Spleen (tissue), 11 donors: Measurements from ENCODE around the gene STXBP6. TPM values are rescaled to one million over a fixed set of nuclear protein-coding genes. Genes with fewer than 3 reads are reported as not detected.

Source experiments
- DNase-seq: peaks from one replicate; pipeline ENCODE4 v3.0.0-alpha.2; 2020
- H3K27ac ChIP-seq, 8 donors: fragments of 200-600 bp; sonication (generic) in 7 of 8; 1 replicate in 4 of 8; 2 replicates in 4 of 8; pipeline versions ENCODE4 v1.5.0 to v1.8.0; 2016 to 2021; ENCODE audit warnings: inconsistent platforms in 4 of 8, mild to moderate bottlenecking in 4 of 8, moderate library complexity in 1 of 8
- H3K27me3 ChIP-seq, 7 donors: fragments of 200-600 bp; sonication (generic) in 6 of 7; replicated peaks in 1 of 7; 1 replicate in 4 of 7; 2 replicates in 3 of 7; pipeline versions ENCODE4 v1.5.0 to v1.8.0; 2016 to 2021; ENCODE audit warnings: inconsistent platforms in 3 of 7, mild to moderate bottlenecking in 1 of 7
- H3K36me3 ChIP-seq, 6 donors: fragments of 200-600 bp; sonication (generic) in 5 of 6; 1 replicate in 4 of 6; 2 replicates in 2 of 6; pipeline versions ENCODE4 v1.5.0 to v1.8.0; 2016 to 2021; ENCODE audit warnings: inconsistent platforms in 2 of 6
- H3K4me1 ChIP-seq, 6 donors: fragments of 200-600 bp; sonication (generic) in 5 of 6; 1 replicate in 3 of 6; 2 replicates in 3 of 6; pipeline versions ENCODE4 v1.5.0 to v1.8.0; 2016 to 2021; ENCODE audit warnings: inconsistent platforms in 3 of 6
- H3K4me3 ChIP-seq, 8 donors: fragments of 200-600 bp; sonication (generic) in 7 of 8; 1 replicate in 4 of 8; 2 replicates in 4 of 8; pipeline versions ENCODE4 v1.5.0 to v1.8.0; 2016 to 2021; ENCODE audit warnings: inconsistent platforms in 4 of 8, mild to moderate bottlenecking in 4 of 8, moderate library complexity in 2 of 8
- H3K9me3 ChIP-seq, 8 donors: fragments of 200-600 bp; sonication (generic) in 7 of 8; 1 replicate in 4 of 8; 2 replicates in 4 of 8; pipeline versions ENCODE4 v1.5.0 to v1.8.0; 2016 to 2021; ENCODE audit warnings: inconsistent platforms in 4 of 8
- POLR2A ChIP-seq, 3 donors: fragments of 450-650 bp; IDR thresholded peaks; one replicate each; pipeline ENCODE4 v1.5.1; 2017; ENCODE audit warnings: antibody characterized with exemption in 3 of 3, mild to moderate bottlenecking in 1 of 3
- POLR2AphosphoS5 ChIP-seq, 3 donors: sonication (generic); formaldehyde crosslinking; IDR thresholded peaks; one replicate each; pipeline ENCODE4 v1.5.1; 2017; ENCODE audit warnings: antibody characterized with exemption in 3 of 3
- WGBS, 5 donors: extraction: QIAGEN DNeasy Blood & Tissue Kit in 3 of 5; methylation state at CpG; one replicate each; pipeline versions ENCODE4 v1.1.5 to v1.1.7; 2013 to 2018; 5-methylcytosine and 5-hydroxymethylcytosine counted together
- intact Hi-C: fragments of 100-400 bp; cut with DNase I; formaldehyde crosslinking; loops from one replicate; pipeline ENCODE4 v1.15.0; 2023; ENCODE audit warnings: low total_unique reads
- polyA plus RNA-seq, 3 donors: library from polyadenylated mRNA; stranded (reverse); fragments of 200-250 nt; gene quantifications; one replicate each; pipeline ENCODE4 v1.2.1, GENCODE V29; 2013
- total RNA-seq, 7 donors: library from RNA; depleted of rRNA in 3 of 7; stranded (reverse); fragments of >200 nt in 3 of 7; fragmentation: NEBNext Ultra II Directional in 4 of 7; extraction: Animal tissue kit (Norgen Biotek cat#: 25700) in 4 of 7; gene quantifications; one replicate each; pipeline versions ENCODE4 v1.1.0 to v1.2.1, GENCODE V29; 2016 to 2021
- TF ChIP-seq, protein P1 (sequence below), 11 experiments: fragments of 200-600 bp in 7 of 11; fragments of 450-650 bp in 4 of 11; sonication (generic) in 4 of 11; IDR thresholded peaks in 8 of 11; conservative IDR thresholded peaks in 3 of 11; 1 replicate in 7 of 11; 2 replicates in 4 of 11; pipeline versions ENCODE4 v1.4.0 to v1.8.0; 2016 to 2021; ENCODE audit warnings: antibody characterized with exemption in 11 of 11, inconsistent platforms in 4 of 11, mild to moderate bottlenecking in 1 of 11
- donor health status: healthy with polysubstance abuse.
- donor health status: DM: no; HTN: no; CAD: no; lungs with moderate emphysema.
- donor health status: DM: no; HTN: no; CAD: no.
- donor health status: Bipolar disorder and iron deficiency.
- donor health status: healthy.
- donor health status: DM: no; HTN: no; CAD: no.
- donor health status: DM: yes; HTN: yes; CAD: no.

The STXBP6 gene
- total and polyA plus RNA-seq, 10 donors, result 0.76 to 1.4 (median 0.87) TPM

GRCh38 chr14:24858052-24858451, 191.9 kb downstream of the STXBP6 start:
- no peaks in the 10 kb centered on the region for H3K9me3 ChIP-seq
- H3K27ac ChIP-seq, result no peak overlapping the region
- no peak for DNase-seq
- TF ChIP-seq, protein P1, sequence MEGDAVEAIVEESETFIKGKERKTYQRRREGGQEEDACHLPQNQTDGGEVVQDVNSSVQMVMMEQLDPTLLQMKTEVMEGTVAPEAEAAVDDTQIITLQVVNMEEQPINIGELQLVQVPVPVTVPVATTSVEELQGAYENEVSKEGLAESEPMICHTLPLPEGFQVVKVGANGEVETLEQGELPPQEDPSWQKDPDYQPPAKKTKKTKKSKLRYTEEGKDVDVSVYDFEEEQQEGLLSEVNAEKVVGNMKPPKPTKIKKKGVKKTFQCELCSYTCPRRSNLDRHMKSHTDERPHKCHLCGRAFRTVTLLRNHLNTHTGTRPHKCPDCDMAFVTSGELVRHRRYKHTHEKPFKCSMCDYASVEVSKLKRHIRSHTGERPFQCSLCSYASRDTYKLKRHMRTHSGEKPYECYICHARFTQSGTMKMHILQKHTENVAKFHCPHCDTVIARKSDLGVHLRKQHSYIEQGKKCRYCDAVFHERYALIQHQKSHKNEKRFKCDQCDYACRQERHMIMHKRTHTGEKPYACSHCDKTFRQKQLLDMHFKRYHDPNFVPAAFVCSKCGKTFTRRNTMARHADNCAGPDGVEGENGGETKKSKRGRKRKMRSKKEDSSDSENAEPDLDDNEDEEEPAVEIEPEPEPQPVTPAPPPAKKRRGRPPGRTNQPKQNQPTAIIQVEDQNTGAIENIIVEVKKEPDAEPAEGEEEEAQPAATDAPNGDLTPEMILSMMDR (IDR thresholded peaks at IDR 0.05 in 8 of 11, conservative IDR thresholded peaks at IDR 0.05 in 3 of 11), result no peak
- TF ChIP-seq POLR2A (IDR thresholded peaks at IDR 0.05), result no peak
- TF ChIP-seq POLR2AphosphoS5 (IDR thresholded peaks at IDR 0.05), result no peak
- 88 to 96% (median 89%) methylated on average over 4 of the region's 4 CpGs for WGBS, 5 donors
- H3K4me1 ChIP-seq, result no peaks in the 10 kb centered on the region
- H3K27me3 ChIP-seq, result peaks cover 0 to 9% (median 0%) of the 10 kb centered on the region in 7 donors
- intact Hi-C loops, result no loop called here
- H3K4me3 ChIP-seq, result no peak overlapping the region
- H3K36me3 ChIP-seq, result no peaks in the 10 kb centered on the region

DNA sequence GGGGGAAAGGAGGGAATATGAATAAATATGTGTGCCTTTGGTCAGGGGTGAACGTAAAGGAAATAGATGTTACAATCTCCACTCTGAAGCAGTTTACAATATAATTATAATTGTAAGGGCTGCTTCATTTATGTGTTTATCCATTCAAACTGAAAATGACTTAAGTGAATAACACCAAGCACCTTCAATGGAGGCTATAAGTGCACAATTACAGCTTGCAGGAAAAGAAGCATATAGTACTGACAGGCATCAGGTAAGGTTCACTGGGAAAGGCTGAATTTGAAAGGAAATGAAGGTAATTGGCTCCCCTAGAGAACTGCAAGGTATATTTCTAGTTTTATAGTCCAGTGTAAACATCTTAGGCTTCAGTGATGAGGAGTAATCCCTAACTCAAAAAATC, 192.7 kb downstream of the STXBP6 start:
- no peak overlapping the region for H3K27ac ChIP-seq
- H3K36me3 ChIP-seq, result no peaks in the 10 kb centered on the region
- no peaks in the 10 kb centered on the region for H3K4me1 ChIP-seq
- TF ChIP-seq POLR2A (IDR thresholded peaks at IDR 0.05) (no peak), POLR2AphosphoS5 (IDR thresholded peaks at IDR 0.05) (no peak)
- TF ChIP-seq, protein P1 (IDR thresholded peaks at IDR 0.05 in 8 of 11, conservative IDR thresholded peaks at IDR 0.05 in 3 of 11), result no peak
- H3K27me3 ChIP-seq, result peaks cover 0 to 8% (median 0%) of the 10 kb centered on the region in 7 donors
- DNase-seq, result no peak
- 78 to 92% (median 89%) methylated on average over 1 of the region's 1 CpG for WGBS, 5 donors
- H3K4me3 ChIP-seq, result no peak overlapping the region
- intact Hi-C loops, result no loop called here
- H3K9me3 ChIP-seq, result no peaks in the 10 kb centered on the region

GRCh38 chr14:24853446-24853845, 196.5 kb downstream of the STXBP6 start:
- no peak overlapping the region for H3K4me3 ChIP-seq
- intact Hi-C loops, result no loop called here
- no peak overlapping the region for H3K27ac ChIP-seq
- TF ChIP-seq POLR2AphosphoS5 (IDR thresholded peaks at IDR 0.05), result no peak
- TF ChIP-seq, protein P1 (IDR thresholded peaks at IDR 0.05 in 8 of 11, conservative IDR thresholded peaks at IDR 0.05 in 3 of 11), result no peak
- TF ChIP-seq POLR2A (IDR thresholded peaks at IDR 0.05), result no peak
- 61 to 95% (median 94%) methylated on average over 2 of the region's 2 CpGs for WGBS, 5 donors
- peaks cover 0 to 7% (median 0%) of the 10 kb centered on the region in 7 donors for H3K27me3 ChIP-seq
- no peaks in the 10 kb centered on the region for H3K36me3 ChIP-seq
- H3K4me1 ChIP-seq, result no peaks in the 10 kb centered on the region
- no peak for DNase-seq
- H3K9me3 ChIP-seq, result no peaks in the 10 kb centered on the region

GRCh38 chr14:24852312-24853060, 197.5 kb downstream of the STXBP6 start:
- intact Hi-C loops, result no loop called here
- Histone ChIP-seq H3K4me1 (no peaks in the 10 kb centered on the region), H3K9me3 (no peaks in the 10 kb centered on the region), H3K4me3 (no peak overlapping the region), H3K27me3 (peaks cover 0 to 7% (median 0%) of the 10 kb centered on the region in 7 donors), H3K27ac (no peak overlapping the region), H3K36me3 (no peaks in the 10 kb centered on the region)
- no peak for DNase-seq
- WGBS, 5 donors, result 70 to 92% (median 84%) methylated on average over 6 of the region's 6 CpGs
- TF ChIP-seq POLR2AphosphoS5 (IDR thresholded peaks at IDR 0.05) (no peak), POLR2A (IDR thresholded peaks at IDR 0.05) (no peak)
- TF ChIP-seq, protein P1 (IDR thresholded peaks at IDR 0.05 in 8 of 11, conservative IDR thresholded peaks at IDR 0.05 in 3 of 11), result no peak
